GM21529 (cell line): ENCODE data around the gene GABRD.
"Not testable (repeated sequence)": the region's sequence is repeated elsewhere in the genome, so short reads cannot be mapped to it uniquely, and the experiment has no call there.

Experiments
- ATAC-seq: cut with Tn5 transposase; IDR thresholded peaks from one replicate; pipeline ENCODE4 v1.9.1; 2021; ENCODE audit not compliant: unreplicated experiment

GABRD gene, protein sequence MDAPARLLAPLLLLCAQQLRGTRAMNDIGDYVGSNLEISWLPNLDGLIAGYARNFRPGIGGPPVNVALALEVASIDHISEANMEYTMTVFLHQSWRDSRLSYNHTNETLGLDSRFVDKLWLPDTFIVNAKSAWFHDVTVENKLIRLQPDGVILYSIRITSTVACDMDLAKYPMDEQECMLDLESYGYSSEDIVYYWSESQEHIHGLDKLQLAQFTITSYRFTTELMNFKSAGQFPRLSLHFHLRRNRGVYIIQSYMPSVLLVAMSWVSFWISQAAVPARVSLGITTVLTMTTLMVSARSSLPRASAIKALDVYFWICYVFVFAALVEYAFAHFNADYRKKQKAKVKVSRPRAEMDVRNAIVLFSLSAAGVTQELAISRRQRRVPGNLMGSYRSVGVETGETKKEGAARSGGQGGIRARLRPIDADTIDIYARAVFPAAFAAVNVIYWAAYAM

DNA sequence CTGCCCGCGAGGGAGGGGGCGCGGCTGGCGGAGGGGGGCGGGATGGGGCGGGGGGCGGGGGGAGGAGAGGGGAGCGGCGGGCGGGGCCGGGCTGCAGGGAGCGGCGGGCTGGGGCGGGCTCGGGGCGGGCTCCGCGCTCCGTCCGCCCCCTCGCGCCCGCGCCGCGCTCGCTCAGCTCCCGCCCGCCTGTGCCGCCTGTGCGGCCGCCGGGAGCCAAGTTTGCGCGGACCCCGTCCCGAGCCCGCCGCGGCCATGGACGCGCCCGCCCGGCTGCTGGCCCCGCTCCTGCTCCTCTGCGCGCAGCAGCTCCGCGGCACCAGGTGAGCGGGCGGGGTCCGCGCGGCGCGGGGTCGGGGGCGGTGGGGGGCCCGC is at the start of gene GABRD:
Gene GABRD (plus strand): TSS at position 174 of the 372 bp plus-strand sequence. CDS start 79 bp downstream, at position 253.
- ATAC-seq = no peak

DNA sequence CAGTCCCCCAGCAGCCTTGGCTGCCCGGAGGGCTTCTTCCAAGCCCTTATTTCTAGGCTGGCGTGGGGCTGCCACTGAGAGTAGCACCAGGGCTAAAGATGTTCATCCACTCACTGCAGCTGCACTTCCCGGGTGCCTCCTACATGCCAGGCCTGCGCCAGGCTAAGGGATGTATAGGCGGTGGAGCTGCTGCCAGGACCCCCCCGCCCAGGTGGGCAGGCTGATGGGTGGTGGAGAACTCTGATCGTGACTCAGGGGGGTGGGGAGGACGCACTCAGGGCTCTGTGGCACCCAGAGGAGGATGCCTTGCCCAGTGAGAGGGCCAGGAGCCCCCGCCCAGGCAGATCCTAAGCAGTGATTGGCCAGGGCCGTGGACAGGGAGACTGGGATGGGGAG is 49.6 kb upstream of the GABRD start:
- no peak for ATAC-seq

DNA sequence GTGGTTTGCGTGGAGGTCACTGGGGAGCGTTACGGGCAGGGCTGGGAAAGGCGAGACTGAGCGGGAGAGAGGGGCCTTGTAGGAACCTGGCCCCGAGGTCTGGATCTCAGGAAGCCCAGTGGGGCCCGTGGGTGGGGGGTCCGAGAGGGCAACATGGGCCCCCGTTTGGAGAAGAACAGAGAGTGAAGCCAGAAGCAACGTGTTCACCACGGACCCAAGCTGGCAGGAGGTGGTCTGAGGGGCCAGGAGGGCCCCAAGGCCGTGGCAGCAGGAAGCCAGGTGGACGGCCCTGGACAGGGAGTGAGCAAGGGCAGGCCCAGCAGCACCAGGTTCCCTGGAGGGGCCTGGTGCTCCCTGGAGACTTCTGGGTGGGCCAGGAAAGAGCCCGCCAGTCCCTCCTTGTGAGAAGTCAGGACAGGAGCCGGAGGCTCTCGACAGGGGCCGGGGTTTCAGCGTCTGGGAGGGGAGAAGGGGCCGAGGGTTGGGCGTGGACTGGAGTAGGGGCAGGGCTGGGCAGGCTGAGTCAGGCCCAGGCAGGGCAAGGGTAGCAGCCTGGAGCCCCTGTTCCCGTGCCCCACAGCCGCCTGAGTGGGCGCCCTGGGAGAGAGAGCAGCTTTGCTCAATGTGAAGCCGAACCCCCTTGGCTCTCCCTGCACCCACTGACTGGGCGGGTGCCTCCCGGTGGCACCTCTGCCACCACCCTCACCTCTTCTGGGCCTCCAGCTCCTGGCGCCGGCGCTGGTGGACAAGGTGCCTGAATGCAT is 49.0 kb upstream of the GABRD start:
- ATAC-seq = no peak

DNA sequence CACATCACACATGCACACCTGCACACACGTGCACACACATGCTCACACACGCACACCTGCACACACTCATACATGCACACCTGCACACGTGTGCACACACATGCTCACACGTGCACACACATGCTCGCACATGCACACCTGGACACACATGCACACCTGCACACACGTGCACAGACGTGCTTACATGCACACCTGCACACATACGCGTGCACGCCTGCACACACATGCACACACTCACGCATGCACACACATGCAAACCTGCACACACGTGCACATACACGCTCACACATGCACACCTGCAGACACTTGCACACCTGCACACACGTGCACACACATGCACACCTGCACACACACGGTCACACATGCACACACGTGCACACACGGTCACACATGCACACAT is 48.1 kb upstream of the GABRD start:
- ATAC-seq = no peak

DNA sequence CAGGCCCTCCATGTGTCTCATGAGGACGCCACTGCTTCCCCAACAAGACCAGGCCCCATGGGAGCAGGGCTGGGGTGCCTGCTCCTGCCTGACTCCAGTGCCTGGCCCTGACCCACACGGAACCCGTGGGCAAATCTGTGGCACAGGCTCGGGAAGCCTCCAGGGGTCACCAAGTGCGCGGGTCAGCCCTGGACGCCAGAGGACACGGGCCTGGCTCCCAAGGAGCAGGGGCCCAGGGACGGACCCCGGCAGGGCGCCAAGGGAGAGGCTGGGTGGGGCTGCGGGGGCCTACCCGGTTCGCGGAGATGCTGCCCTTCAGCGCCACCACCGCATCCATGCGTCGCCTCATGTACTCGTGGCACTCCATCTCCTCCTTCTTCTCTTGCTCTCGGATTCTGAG is 47.5 kb upstream of the GABRD start:
- ATAC-seq = no peak

DNA sequence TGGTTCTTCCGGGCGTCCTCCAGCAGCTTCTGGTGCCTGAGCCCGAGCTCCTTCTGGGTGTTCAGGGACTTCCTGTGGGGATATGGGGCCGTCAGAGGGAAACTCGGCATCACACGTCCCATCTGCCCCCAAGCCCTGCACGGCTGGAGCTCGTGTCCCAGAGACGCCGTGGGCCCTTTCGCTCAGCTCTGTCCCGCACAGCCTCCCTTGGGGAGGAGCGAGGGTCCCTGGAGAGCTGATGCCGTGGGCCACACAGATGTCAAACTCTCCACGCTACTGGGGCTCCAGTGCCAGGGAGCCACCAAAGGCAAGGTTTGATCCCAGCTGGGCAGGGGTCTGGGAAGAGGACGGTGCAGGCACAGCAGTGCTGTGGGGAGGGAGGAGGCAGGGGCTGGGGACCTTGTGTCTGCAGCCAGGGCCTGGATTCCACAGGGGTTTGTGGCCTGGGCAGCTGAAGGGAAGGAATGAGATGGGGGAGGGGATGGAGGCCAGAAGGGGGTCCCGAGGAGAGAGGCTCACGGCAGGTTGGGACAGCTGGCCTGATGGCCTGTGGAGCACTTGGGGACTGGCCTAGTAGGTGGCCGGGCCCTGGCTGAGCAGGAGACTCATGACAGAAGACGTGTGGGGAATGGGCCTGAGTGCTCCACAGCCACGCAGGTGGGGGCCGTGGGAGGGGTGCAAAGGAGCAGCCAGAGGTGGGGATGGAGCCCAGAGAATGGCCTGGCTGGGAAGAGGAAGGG is 46.0 kb upstream of the GABRD start:
- ATAC-seq = no peak

DNA sequence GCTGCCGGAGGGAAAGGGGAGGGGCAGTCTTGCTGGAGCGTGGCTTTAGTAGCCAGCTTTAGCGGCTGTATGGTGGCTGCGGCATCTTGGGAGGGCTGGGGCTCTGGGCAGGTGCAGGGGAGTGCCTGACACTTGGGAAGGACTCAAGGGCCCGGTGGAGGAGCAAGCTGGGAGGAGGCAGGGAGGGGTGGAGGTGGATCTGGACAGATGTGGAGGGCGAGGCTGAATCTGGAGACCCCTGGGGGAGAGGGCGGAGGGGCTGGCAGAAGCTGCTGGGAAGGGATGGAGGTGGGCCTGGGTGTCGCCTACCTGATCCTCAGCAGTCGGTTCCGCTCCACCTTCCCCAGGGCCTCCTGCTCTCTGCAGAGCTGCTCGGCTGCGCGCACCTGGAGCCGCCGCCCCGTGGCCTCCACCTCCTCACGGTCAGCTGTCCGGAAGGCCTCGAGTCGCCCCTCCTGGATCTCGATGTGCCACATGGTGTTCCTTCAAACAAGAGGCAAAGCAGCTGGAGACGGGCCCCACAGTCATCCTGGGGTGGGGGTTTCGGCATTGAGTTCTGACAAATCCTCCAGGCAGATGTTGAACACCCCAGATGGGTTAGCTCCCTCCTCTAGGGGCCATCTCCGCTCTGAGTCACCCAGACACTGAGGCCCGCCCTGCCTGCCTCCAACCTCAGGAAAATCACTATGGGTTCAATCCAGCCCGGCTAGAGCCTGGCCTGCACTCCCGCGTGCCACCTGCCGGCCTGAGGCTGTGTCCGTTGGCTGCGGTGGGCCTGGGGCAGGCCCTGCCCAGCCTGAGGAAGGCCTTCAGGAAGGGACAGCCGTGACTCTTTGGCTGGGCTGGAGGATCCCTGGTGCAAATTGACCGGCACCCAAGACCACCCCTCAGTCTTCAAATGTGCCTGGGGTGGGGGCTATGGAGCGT is 45.2 kb upstream of the GABRD start:
- ATAC-seq = no peak

DNA sequence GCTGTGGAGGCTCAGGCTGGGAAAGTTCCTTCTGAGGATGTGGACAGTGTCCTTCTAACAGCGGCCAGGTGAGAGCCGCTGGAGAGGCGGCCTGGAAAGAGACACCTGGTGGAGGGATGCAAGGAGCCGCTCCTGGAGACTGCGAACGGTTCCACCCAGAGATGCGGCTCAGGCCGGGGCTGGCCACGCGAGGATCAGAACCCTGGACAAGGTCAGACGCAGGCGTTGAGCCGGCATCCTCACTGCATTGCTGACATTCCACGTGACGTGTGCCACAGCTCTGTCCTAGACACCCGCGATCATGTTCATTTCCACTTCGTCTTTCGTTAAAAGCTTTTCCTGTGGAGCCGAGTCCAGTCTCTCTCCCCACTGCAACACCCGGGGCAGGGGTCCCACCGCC is 44.3 kb upstream of the GABRD start:
- no peak for ATAC-seq

DNA sequence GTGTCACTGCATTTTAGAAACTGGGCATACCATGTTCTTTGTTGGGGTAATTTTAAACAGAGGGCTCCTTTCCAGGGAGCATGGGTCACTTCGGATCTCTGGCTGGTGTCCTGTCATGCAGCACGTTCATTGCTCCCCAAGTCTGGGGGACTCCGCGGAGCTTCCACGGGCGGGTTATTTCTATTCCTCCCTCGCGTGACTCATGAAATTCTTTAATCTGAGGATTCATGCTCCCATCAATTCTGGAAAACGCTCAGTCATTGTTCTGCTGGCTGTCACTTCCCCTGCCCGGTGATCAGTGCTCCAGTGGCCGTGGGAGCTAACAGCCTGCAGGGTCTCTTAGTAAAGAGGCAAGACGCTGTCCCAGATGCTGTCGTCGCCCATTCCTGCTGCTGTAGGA is 43.6 kb upstream of the GABRD start:
- ATAC-seq = no peak

DNA sequence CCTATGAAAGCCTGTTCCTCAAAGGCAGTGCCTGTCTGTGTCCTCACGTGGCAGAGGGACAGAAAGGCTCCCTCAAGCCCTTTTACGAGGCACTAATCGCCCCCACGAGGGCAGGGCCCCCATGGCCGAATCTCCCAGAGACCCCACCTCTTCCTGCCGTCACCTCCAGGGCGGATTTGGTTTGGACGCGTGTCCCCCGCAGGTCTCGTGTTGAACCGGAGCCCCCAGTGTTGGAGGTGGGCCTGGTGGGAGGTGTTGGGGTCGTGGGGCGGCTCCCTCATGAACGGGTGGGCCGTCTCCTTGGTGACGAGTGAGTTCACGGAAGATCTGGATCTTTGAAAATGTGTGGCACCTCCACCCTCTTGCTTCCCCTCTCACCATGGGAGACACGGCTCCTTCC is 43.1 kb upstream of the GABRD start:
- ATAC-seq = no peak

DNA sequence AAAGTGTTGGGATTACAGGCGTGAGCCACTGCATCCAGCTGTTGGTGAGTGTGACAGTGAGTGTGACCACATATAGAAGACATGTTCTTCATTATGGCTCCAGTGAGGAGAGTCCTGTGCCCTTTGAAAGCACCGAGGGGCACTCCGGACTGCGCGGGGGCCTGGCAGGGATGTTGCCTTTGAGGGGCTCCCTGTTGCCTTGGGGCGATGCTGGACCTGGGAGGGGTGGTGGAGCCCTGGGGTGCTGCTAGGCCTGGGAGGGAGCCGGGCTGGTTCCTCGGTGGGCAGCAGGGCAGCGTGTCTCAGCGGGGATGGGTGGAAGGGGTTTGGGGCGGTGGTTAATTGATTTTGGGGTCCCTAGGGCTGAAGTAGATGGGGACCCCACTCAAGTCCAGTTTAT is 41.0 kb upstream of the GABRD start:
- ATAC-seq = no peak

DNA sequence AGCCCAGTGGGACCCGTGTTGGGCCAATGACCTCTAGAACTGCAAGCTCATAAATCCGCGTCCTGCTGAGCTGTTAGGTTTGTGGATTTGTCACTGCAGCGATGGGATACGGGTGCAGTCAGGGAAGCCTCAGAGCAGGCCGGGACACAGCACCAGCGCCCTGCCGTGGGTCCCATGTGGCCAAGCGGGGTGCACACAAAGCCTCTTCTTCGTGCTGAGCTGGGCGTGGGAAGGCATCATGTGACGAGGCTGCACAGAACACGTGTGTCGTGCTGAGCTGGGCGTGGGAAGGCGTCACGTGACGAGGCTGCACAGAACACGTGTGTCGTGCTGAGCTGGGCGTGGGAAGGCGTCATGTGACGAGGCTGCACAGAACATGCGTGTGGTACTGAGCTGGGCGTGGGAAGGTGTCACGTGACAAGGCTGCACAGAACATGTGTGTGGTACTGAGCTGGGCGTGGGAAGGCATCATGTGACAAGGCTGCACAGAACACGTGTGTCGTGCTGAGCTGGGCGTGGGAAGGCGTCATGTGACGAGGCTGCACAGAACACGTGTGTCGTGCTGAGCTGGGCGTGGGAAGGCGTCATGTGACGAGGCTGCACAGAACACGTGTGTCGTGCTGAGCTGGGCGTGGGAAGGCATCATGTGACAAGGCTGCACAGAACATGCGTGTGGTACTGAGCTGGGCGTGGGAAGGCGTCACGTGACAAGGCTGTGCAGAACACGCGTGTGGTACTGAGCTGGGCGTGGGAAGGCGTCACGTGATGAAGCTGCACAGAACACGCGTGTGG is 40.3 kb upstream of the GABRD start:
- not testable (repeated sequence) for ATAC-seq

DNA sequence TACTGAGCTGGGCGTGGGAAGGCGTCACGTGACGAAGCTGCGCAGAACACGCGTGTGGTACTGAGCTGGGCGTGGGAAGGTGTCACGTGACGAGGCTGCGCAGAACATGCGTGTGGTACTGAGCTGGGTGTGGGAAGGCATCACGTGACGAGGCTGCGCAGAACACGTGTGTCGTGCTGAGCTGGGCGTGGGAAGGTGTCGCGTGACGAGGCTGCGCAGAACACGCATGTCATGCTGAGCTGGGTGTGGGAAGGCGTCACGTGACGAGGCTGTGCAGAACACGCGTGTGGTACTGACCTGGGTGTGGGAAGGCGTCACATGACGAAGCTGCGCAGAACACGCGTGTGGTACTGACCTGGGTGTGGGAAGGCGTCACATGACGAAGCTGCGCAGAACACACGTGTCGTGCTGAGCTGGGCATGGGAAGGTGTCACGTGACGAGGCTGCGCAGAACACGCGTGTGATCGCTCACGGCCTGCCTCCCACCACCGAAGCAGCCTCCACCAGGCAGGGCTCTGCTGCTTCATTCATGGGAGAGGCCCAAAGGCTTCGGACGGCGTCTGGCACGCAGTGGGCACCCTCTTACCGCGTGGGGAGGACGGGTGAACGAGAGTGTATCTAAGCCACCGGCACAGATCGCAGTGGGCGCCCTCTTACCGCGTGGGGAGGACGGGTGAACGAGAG is 39.5 kb upstream of the GABRD start:
- no peak for ATAC-seq

DNA sequence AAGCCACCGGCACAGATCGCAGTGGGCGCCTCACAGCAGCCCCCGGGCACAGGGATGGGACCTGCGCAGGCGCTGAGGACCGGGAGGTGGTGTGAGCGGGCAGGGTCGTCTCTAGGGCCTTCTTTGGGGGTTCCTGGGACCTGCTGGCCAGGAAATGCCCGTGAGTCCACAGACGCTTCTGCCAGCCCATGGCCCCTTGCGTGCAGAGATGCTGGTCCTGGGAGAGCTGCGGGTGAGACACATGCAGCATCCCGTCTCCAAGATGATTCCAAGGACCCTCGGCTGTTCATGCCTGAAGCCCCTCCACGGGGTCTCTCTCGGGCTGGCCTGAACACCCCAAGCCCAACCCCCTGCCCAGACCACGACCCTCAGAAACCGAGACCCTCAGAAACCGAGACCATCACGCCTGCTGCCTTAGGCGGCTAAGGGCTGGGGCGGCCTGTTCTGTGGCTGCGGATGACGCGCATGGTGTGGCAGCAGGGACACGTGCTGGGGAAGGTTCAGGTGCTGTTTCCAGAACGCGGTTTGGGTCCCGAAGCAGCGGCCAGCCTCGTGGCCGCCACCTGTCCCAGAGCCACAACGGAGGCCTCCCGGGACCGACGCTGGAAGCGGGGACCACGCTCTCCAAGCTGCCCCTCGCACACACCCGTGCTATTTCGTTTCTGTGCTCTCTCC is 38.5 kb upstream of the GABRD start:
- no peak for ATAC-seq

DNA sequence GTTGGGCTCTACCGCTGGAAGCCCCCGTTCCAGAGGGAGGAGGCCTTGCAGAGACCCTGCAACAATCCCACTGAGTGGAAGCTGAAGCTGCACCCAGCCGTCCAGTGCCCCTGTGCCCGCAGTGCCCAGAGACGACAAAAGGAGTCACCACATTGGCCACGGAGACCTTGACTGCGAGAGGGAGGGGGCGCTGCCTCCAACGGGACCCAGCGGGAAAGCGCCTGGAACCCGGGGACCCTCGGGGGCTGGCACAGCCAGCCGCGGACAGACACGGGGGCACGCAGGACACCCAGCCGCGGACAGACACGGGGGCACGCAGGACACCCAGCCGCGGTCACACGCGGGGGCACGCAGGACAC is 38.0 kb upstream of the GABRD start:
- ATAC-seq = no peak

DNA sequence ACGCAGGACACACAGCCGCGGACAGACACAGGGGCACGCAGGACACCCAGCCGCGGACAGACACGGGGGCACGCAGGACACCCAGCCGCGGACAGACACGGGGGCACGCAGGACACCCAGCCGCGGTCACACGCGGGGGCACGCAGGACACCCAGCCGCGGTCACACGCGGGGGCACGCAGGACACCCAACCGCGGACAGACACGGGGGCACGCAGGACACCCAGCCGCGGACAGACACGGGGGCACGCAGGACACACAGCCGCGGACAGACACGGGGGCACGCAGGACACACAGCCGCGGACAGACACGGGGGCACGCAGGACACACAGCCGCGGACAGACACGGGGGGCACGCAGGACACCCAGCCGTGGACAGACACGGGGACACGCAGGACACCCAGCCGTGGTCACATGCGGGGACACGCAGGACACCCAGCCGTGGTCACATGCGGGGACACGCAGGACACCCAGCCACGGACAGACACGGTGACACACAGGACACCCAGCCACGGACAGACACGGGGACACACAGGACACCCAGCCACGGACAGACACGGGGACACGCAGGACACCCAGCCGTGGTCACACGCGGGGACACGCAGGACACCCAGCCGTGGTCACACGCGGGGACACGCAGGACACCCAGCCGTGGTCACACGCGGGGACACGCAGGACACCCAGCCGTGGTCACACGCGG is 37.4 kb upstream of the GABRD start:
- not testable (repeated sequence) for ATAC-seq

DNA sequence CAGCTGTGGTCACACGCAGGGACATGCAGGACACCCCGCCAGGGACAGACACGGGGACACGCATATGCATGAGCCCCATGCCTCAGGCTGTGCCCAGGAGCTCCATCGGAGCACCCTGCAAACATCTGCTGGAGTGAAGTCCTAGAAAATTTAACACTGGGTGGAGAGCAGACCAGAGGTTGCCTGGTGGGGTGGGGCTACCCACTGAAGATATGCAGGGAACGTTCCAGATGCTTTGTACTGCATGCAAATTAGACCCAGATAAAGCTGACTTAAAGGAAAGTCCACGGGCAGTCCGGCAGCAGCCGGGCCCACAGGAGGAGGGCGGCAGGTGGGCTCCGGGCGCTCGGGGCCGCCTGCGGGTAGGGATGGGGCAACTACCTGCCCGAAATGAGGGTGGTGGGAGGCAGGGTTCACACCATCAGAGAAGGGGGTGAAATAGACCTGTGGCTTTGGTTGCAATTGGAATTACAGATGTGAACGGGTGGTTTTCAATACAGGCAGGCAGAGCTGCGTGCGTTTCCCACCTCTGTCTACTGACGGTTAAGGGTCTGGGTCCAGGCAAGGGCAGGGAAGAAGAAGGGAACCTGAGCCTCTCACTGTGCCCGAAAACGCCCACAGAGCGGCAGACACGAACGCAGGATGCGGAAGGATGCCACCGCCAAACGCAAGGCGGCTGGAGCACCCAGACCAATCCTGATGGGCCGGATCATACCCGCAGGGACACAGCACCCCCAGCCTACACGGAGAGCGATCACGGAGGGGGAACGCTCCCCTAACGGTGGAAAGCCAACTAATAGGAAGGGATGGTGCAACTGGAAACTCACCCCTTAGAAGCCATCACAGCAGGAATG is 36.5 kb upstream of the GABRD start:
- ATAC-seq = no peak
